ENCODE measurements around the gene SOWAHD. TPM values are rescaled to one million over a fixed set of nuclear protein-coding genes. Genes with fewer than 3 reads are reported as not detected.

The SOWAHD gene
- total RNA-seq, 2 donors from 2014 or later: 2.6 TPM; not detected in 1

- no peak overlapping the region for H3K4me3 ChIP-seq
- H3K27ac ChIP-seq: no peak overlapping the region
- TF ChIP-seq, protein P1, sequence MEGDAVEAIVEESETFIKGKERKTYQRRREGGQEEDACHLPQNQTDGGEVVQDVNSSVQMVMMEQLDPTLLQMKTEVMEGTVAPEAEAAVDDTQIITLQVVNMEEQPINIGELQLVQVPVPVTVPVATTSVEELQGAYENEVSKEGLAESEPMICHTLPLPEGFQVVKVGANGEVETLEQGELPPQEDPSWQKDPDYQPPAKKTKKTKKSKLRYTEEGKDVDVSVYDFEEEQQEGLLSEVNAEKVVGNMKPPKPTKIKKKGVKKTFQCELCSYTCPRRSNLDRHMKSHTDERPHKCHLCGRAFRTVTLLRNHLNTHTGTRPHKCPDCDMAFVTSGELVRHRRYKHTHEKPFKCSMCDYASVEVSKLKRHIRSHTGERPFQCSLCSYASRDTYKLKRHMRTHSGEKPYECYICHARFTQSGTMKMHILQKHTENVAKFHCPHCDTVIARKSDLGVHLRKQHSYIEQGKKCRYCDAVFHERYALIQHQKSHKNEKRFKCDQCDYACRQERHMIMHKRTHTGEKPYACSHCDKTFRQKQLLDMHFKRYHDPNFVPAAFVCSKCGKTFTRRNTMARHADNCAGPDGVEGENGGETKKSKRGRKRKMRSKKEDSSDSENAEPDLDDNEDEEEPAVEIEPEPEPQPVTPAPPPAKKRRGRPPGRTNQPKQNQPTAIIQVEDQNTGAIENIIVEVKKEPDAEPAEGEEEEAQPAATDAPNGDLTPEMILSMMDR (IDR thresholded peaks at IDR 0.05): no peak
- no peak for TF ChIP-seq POLR2A (IDR thresholded peaks at IDR 0.05)
- H3K4me1 ChIP-seq: no peaks in the 10 kb centered on the region
- intact Hi-C loops (cut with DNase I): loop anchor here (10.0 kb wide), 1 partner anchor 120 kb away; no protein-coding TSS in a partner anchor
- WGBS, 2 donors: 10% methylated on average over 7 of the region's 7 CpGs; no CpG with 5 or more reads in 1 of the 2 donors
- no peaks in the 10 kb centered on the region for H3K36me3 ChIP-seq (replicated peaks in 1 of 2; ENCODE audit: insufficient read depth in 1 of 2, low read depth in 2 of 2)
- no peaks in the 10 kb centered on the region for H3K9me3 ChIP-seq
- DNase-seq: peak; percentile 21 to 50 (median 44)
- H3K27me3 ChIP-seq: no peaks in the 10 kb centered on the region
- peak; percentile 27 for ATAC-seq
These were observed 23.5 kb upstream of the SOWAHD start for GRCh38 chrX:119734897-119735339.

DNA sequence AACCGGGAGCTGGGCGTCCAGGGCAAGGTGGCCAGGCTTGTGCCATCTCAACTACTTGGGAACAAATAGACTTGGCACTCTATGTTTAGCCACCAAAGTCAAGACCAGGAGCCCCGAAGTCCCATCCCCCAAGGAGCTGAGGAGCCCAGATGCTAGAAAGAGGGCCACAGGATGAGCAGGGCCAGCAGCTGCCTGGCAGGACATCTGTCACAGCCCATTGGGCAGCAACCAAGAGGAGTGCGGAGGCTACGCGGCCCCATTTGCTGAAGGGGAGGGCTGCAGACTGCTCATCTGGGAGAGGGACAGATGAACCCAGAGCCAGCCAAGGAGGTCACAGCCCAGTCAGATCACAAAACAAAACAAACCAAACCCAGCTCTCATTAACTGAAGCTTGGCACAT is 22.9 kb upstream of the SOWAHD start:
- no peaks in the 10 kb centered on the region for H3K36me3 ChIP-seq (replicated peaks in 1 of 2; ENCODE audit: insufficient read depth in 1 of 2, low read depth in 2 of 2)
- no peak for DNase-seq
- H3K4me1 ChIP-seq: no peaks in the 10 kb centered on the region
- H3K27ac ChIP-seq: no peak overlapping the region
- intact Hi-C loops (cut with DNase I): loop anchor here (10.0 kb wide), 1 partner anchor 121 kb away; no protein-coding TSS in a partner anchor
- WGBS, 2 donors: 87 to 94% methylated on average over 3 to 6 of the region's 6 CpGs
- H3K4me3 ChIP-seq: no peak overlapping the region
- H3K27me3 ChIP-seq: no peaks in the 10 kb centered on the region
- TF ChIP-seq, protein P1 (IDR thresholded peaks at IDR 0.05): no peak
- no peaks in the 10 kb centered on the region for H3K9me3 ChIP-seq
- ATAC-seq: no peak

GRCh38 chrX:119736206-119736764 is 22.1 kb upstream of the SOWAHD start:
- Histone ChIP-seq H3K4me3 (no peak overlapping the region), H3K9me3 (no peaks in the 10 kb centered on the region), H3K27me3 (no peaks in the 10 kb centered on the region), H3K27ac (no peak overlapping the region), H3K4me1 (no peaks in the 10 kb centered on the region), H3K36me3 (replicated peaks in 1 of 2; ENCODE audit: insufficient read depth in 1 of 2, low read depth in 2 of 2) (no peaks in the 10 kb centered on the region)
- no peak for TF ChIP-seq POLR2A (IDR thresholded peaks at IDR 0.05)
- TF ChIP-seq, protein P1 (IDR thresholded peaks at IDR 0.05): no peak
- intact Hi-C loops (cut with DNase I): loop anchor here (10.0 kb wide), 1 partner anchor 121 kb away; no protein-coding TSS in a partner anchor
- no peak for DNase-seq
- WGBS, 2 donors: 64 to 68% methylated on average over 11 of the region's 12 CpGs
- ATAC-seq: no peak

DNA sequence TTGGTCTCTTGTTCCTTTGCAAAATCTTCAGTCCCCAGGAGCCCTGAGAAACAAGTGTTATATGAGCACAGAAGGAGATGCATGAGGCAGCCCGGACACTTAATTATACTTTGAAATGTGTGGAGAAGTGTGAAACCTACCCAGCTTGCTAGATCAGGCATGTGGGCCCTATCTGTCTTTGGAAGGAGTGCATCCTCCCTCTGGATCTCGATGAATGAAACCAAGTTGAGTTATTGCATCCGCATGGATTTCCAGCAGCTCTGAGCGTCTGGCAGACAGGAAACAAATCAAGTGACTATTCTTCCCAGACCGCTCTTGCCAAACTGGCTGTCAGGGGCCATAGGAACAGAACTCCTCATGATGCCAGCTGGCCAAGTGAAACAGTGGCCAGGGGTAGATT is 19.6 kb upstream of the SOWAHD start:
- WGBS, 2 donors: 64% methylated on average over 5 of the region's 5 CpGs; no CpG with 5 or more reads in 1 of the 2 donors
- no peak overlapping the region for H3K4me3 ChIP-seq
- ATAC-seq: no peak
- TF ChIP-seq, protein P1 (IDR thresholded peaks at IDR 0.05): no peak
- no peak for TF ChIP-seq POLR2A (IDR thresholded peaks at IDR 0.05)
- intact Hi-C loops (cut with DNase I): loop anchor here (10.0 kb wide), 1 partner anchor 124 kb away; no protein-coding TSS in a partner anchor
- no peaks in the 10 kb centered on the region for H3K4me1 ChIP-seq
- DNase-seq: no peak
- no peaks in the 10 kb centered on the region for H3K36me3 ChIP-seq (replicated peaks in 1 of 2; ENCODE audit: insufficient read depth in 1 of 2, low read depth in 2 of 2)
- H3K27me3 ChIP-seq: no peaks in the 10 kb centered on the region
- H3K9me3 ChIP-seq: no peaks in the 10 kb centered on the region
- H3K27ac ChIP-seq: no peak overlapping the region

Measured in body of pancreas (tissue), 4 donors.